NAMALWA (cell line): ENCODE data around the gene KLF5.
"Not testable (repeated sequence)": the region's sequence is repeated elsewhere in the genome, so short reads cannot be mapped to it uniquely, and the experiment has no call there.

Experiments used
- DNase-seq: peaks from one replicate; pipeline ENCODE4 v3.0.0-alpha.2; 2015; ENCODE audit warnings: low spot score

KLF5 gene

DNA sequence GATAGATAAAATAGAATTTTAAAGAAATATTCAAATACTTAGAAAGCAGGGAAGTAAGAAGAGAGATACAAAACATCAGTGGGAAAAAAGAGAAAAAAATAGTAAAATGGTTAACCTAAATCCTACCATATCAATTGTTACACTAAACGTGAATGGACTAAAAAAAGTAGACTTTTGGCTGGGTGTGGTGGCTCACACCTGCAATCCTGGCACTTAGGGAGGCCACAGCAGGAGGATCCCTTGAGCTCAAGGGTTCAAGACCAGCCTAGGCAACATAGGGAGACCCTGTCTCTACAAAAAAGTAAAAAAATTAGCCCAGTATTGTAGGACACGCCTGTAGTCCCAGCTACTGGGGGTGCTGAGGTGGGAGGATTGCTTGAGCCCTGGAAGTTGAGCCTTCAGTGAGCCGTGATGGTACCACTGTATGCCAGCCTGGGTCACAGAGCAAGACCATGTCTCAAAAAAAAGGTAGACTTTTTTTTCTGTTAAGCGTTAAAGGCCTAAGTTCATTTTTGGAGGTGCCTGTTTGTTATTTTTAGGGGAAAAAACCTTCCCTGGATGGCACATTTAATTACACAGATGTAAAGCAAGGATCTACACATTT, 29.6 kb downstream of the KLF5 start:
- DNase-seq, result no peak

DNA sequence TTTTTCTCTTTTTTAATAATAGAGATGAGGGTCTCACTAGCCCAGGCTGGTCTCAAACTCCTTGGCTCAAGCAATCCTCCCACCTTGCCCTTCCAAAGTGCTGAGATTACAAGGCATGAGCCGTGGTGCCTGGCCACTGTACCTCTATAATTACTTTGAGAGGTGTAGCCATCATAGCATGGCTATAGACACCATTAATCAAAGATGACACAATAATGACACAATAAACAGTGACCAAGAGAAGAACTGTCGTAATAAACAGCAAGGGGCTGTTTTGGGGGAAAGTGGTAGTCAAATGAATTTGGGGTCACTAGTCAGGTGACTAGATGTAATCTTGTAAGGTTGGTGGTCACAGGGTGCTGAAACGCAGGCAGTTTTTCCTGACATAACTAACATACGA, 30.4 kb downstream of the KLF5 start:
- no peak for DNase-seq

DNA sequence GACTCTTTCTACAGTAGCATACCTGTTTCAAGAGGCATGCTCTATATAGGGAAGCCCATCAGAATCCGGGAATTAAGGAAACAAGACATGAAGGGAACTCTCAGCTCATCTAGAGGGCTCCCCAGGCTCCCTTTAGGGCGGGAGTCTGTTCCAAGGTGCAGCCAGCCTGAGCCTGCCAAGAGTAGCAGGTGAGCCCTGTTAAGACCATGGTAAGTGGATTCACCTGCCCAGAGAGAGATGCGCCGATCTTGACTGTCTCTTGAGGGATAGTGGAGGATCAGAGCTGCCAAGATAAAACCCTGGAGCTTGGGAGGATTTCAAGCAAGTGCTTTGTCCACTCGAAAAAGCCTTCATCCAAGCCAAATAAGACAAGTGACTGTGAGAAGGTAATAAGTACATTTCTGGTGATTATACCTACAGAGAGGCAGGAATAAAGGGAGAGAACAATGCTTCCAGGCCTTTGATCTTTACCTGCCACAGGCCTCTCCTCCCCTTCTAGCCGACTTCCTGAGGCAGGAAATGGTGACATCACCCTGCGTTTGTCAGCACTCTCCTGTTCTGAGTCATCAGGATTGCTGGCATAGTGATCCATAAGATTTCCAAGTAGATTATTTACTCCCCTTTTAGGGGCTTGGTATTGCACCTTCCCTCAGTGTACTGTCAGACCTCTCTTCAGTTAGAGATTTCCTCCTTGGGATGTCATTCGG, 31.5 kb downstream of the KLF5 start:
- DNase-seq, result no peak

DNA sequence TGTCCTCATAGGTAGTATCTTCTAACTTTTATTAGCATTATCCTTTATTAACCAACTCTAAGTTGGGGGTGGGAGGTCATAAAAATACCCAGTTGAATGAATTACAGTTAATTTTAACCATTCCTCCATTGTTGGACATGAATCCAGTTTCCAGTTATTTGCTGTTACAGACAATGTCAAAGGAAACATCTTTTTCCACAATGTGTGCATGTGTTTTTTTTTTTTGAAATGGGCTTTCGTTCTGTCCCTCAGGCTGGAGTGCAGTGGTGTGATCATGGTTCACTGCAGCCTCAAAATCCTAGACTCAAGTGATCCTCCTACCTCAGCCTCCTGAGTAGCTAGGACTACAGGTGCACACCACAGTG, 32.0 kb downstream of the KLF5 start:
- DNase-seq, result no peak

DNA sequence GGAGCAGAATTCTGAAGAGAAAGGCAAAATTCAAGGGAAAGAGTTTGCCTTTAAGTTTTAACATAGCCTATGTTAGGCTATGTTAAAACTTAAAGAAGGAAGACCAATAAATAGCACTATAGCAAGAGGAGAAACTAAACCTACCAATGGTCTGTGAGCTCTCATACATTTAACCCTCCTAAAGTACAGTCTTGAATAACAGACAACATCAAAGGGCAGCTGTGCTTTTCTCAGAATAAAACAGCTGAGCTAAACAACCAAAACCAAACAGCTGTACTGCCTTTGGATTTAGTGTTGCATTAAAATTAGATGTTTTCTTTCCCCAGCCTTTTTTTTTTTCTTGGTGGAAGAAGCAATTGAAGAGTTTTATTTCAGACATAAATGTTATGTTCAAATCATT, 34.0 kb downstream of the KLF5 start:
- peak; percentile 49 for DNase-seq

DNA sequence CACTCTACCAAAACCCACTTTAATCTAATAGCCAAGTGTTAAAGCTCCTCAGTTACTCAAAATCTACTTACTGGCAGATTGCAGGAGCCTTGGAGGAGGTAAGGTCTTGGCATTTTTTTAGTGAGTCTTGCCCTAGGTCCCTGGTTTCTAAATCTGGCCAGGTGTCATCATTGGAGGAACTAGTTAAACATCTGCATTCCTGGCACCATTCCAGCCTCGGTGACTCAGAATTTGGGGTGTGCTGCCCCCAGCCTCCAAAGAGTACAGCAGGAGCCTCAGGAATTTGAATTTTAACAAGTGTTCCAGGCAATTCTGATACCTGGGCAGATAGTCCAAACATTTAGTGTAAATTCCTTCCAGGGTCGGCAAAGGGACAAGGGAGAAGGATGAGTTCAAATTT, 37.4 kb downstream of the KLF5 start:
- DNase-seq, result no peak

DNA sequence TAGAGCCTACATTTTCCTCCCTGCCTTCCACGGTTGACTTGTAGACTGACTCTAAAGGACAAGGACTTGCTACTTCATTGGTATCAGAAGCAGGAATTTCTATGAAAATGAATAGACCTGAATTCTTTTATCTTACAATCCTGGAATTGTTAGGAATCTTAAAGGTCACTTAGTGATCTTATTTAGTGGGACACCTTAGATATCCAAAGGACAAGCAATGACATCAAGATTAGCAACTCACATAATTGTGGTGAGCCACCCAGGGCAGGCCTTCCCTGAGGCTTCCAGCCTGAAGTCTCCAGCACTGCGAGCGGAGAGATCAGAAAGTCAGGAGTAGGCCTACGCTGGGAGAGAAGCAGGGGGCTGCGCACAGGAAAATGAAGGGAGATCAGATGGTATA, 37.8 kb downstream of the KLF5 start:
- DNase-seq, result no peak

DNA sequence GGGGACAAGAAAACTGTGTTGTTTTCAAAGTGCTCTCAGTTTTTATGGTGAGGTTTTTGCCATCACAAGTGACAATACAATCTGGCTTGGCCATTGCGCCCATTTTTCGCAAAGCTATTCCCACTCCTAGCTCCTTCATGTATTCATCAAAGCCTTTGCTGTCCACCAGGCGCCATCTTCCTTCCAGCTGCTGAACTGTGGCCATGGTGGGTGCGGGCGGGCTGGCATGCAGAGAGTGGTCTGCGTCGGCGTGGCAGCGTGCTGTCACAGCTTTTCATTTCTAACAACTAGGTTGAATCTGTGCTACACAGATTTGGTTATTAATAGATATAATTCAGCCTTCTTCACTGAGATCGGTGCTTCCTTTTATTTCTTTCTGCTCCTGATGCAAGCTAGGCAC, 42.0 kb downstream of the KLF5 start:
- DNase-seq, result not testable (repeated sequence)

DNA sequence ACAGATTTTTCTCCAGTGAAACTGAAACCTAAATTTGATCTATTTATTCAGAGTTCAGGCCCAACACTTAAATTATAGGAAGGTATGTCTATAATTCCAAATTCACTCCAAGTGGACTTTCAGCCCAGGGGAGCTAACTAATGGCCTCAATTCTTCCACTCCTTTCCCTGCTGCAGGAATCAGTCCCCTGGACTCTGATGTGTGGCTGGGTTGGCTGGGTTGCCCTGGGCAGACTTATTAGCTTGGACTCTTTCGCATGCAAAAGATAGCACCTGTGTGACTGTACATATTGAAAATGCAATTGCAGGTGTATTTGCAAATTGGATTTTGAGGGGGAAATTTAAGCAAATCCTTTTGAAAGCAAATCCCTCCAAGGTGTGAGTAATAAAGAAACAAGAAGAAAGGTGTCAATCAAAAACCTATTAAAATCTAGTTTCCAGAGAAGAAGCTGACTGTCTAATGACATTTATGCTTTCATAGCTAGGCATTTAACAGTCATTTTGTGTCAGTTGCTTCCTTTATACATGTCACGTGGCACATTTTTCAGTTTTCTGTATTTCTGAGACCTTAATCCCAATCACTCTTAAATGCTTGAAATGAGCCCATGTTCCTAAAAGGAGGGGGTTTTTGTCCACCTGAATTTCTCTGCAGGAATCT, 42.7 kb downstream of the KLF5 start:
- no peak for DNase-seq

DNA sequence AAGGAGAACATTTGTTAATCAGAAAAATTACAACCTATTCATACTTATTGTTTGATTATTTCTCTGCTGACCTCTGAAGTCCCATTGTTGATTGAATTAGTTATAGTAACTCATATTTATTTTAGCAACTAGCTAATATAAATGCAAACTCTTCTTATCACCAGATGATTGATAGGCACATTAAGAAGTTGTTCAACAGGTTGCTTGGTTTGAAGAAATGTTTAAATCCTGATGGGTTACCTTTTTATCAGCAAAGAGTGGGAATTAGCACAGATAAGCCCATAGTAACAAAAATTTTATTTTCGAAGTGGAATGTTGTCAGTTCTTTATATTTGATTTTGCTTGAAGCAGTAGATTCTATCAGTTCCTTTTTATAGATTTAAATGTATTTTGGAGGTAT, 44.4 kb downstream of the KLF5 start:
- DNase-seq, result no peak

DNA sequence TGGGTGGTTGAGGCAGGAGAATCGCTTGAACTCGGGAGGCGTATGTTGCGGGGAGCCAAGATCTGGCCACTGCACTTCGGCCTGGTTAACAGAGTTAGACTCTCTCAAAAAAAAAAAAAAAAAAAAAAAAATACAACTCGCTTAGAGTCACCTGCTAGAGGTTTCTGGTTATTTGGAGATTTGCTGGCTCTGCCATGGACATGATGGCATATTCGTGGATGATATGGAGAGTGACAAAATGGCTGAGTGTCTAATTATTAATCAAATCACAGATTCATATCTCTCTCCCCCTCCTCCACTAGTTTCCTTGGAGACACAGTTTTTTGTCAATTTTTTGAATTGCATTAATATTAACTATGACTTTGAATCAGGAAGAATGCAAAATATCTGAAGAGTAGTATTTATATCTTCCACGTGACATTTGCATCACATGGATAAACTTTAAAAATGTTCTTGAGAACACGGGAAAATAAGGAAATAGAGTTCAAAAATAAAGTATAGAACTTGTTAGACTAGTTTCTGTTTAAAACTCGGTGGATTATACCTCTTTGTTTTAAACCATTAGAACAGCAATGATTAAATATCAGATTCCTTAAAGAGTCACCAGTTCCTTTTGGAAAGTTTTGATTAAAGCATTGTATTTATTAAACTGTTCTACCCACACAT, 47.8 kb downstream of the KLF5 start:
- no peak for DNase-seq

DNA sequence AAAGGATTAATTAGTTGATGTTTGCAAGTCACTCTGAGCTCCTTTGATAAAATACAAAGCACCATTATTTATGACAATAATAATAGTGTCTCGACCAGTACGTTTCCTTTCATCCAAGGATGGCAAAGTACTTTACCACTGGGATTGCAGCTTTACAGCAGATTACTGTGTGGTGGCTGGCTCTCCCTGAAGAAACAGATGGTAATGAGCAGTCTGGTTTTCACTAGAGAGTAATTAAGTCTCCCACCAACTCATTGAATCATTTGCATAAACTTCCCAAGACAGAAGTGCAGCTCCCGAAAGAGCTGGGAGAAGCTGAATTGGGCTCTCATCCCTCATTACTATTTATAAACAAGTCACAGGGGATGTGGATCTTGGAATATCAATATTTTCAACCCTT, 48.7 kb downstream of the KLF5 start:
- DNase-seq, result no peak

DNA sequence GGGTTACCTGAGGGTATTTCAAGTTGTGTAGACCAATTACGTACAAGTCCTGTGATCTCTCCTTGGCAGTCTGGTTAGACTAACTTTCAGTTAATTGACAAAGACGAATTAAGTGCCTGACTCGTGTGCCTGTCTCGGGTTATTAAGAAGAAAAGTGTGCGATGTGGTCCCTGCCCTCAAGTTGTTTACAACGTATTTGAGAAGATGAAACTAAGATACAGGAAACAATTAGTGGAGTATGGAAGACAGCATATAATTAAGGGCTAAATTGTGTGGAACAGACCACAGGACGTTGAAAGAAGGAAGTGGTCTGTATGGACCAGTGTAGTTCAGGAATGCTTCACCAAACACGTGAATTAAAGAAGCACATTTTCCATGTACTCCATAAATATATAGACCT, 49.2 kb downstream of the KLF5 start:
- DNase-seq, result no peak

DNA sequence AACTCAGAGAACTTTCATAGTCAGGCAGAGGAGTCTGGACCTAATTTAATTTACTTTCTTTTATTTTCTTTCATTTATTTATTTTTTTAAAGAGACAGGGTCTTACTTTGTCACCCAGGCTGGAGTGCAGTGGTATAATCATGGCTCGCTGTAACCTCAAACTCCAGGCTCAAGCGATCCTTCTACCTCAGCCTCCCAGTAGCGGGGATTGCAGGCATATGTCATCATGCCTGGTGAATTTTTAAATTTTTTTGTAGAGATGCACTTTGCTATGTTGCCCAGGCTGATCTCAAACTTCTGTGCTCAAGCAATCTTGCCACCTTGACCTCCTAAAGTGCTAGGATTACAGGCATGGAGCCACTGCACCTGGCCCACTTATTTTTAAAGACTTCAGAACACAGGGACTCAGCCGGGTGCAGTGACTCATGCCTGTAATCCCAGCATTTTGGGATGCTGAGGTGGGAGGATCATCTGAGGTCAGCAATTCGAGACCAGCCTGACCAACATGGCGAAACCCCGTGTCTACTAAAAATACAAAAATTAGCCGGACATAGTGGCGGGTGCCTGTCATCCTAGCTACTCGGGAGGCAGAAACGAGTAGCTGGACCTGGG, 50.6 kb downstream of the KLF5 start:
- DNase-seq, result no peak

DNA sequence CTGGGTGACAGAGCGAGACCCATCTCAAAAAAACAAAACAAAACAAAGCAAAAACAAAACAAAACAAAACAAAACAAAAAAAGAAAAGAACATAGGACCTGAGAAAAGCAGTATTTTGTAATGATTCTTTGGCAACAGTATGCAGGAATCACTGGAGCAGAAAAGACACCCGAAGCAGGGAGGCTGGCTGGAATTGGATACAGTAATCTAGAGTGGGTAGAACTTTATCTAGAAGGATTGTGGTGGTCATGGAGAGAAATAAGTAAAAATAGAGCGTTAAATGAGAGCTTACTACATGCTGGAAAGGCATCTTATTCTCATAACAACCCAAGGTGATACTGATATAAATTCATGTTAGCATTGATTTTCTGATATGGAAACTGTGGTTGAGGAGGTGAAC, 51.2 kb downstream of the KLF5 start:
- DNase-seq, result no peak

DNA sequence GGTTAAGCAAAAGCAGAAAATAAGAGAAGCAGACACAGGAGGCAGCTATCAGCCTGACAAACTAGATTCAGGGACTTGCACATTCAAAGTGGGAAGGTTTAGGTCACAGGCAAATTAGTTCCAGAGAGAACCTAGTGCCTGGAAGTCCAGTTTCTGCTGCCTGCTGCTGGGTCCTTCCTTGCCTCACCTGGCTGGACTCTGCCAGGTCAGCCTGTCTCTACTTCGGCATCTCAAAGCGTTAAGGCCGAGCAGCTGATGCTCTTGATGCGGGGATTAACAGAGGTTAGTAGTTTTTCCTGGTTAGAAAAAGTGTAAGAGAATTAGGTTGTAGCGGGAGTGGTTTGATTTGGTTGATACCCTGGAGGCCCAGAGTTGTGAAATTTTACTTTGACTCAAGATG, 52.0 kb downstream of the KLF5 start:
- no peak for DNase-seq

DNA sequence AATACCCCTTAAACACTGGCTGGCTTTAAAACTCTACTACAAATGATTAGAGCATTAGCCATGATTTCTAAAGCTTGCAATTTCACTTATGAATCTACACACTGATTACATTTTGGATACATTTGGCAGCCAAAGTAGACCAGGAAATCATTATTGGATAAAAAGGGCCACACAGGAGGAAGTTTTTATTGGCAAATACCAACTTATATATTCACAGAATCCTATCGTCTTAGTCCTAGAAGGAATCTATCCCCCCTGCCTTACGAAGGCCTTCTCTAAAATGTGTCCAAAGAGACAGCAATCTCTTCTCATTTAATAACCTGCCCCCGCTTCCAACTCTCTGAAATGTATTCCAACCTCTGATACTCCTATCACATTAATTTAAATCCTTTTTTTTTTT, 52.5 kb downstream of the KLF5 start:
- DNase-seq, result no peak

DNA sequence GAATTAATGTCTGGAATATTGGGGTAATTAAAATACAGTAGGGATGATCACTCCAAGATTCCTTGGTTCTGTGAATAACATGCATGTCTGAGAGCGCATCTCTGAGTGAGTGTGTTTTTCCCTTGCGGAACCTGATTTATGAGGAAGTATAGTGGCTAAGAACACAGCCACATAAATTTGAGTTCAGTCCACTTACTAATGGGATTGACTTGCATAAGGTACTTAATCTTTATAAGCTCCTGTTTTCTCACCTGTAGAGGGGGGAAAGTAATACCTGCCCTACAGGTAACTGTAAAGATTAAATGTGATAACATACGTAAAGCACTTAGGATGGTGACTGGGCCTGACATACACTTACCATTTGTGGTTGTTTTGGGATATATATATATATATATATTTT, 60.8 kb downstream of the KLF5 start:
- DNase-seq, result no peak
